Vagina (tissue), 2 donors: Measurements from ENCODE around the gene SLC25A20.

Experiments used
- POLR2A ChIP-seq, 2 donors: fragments of 450-650 bp; IDR thresholded peaks; one replicate each; pipeline ENCODE4 v1.6.1; 2017; ENCODE audit warnings: antibody characterized with exemption in 2 of 2, mild to moderate bottlenecking in 2 of 2, moderate library complexity in 2 of 2
- POLR2AphosphoS5 ChIP-seq, 2 donors: sonication (generic); formaldehyde crosslinking; IDR thresholded peaks; one replicate each; pipeline ENCODE4 v1.9.0; 2017; ENCODE audit warnings: antibody characterized with exemption in 2 of 2, mild to moderate bottlenecking in 2 of 2, low read depth in 1 of 2; ENCODE audit not compliant: insufficient read depth in 1 of 2
- TF ChIP-seq, protein P1 (sequence below), 3 experiments: fragments of 450-650 bp in 2 of 3; fragments of 200-600 bp in 1 of 3; sonication (generic) in 1 of 3; IDR thresholded peaks; one replicate each; pipeline ENCODE4 v1.5.1; 2017 to 2019; ENCODE audit warnings: antibody characterized with exemption in 3 of 3, mild to moderate bottlenecking in 2 of 3, moderate library complexity in 2 of 3

GRCh38 chr3:48894516-48894915 lies 4.2 kb downstream of the SLC25A20 start:
- TF ChIP-seq POLR2AphosphoS5 (IDR thresholded peaks at IDR 0.05; ENCODE audit: insufficient read depth in 1 of 2, low read depth in 1 of 2) (no peak), POLR2A (IDR thresholded peaks at IDR 0.05) (no peak)
- TF ChIP-seq, protein P1, sequence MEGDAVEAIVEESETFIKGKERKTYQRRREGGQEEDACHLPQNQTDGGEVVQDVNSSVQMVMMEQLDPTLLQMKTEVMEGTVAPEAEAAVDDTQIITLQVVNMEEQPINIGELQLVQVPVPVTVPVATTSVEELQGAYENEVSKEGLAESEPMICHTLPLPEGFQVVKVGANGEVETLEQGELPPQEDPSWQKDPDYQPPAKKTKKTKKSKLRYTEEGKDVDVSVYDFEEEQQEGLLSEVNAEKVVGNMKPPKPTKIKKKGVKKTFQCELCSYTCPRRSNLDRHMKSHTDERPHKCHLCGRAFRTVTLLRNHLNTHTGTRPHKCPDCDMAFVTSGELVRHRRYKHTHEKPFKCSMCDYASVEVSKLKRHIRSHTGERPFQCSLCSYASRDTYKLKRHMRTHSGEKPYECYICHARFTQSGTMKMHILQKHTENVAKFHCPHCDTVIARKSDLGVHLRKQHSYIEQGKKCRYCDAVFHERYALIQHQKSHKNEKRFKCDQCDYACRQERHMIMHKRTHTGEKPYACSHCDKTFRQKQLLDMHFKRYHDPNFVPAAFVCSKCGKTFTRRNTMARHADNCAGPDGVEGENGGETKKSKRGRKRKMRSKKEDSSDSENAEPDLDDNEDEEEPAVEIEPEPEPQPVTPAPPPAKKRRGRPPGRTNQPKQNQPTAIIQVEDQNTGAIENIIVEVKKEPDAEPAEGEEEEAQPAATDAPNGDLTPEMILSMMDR (IDR thresholded peaks at IDR 0.05): no peak
